Endothelial cell (in vitro differentiated cells): Measurements from ENCODE around the gene GPR137B. TPM values are rescaled to one million over a fixed set of nuclear protein-coding genes. Genes with fewer than 3 reads are reported as not detected.
"Not testable (repeated sequence)": the region's sequence is repeated elsewhere in the genome, so short reads cannot be mapped to it uniquely, and the experiment has no call there.

ENCODE experiments used
- DNase-seq: peaks from one replicate; pipeline ENCODE4 v3.0.0; 2021; ENCODE audit warnings: low spot score
- H3K27ac Mint-ChIP-seq: one replicate; pipeline ENCODE4 v1.8.0; 2021; ENCODE audit warnings: mixed read lengths, inconsistent platforms; ENCODE audit not compliant: unreplicated experiment
- H3K27me3 Mint-ChIP-seq: one replicate; pipeline ENCODE4 v1.8.0; 2021; ENCODE audit warnings: mild to moderate bottlenecking, moderate library complexity, mixed read lengths, inconsistent platforms; ENCODE audit not compliant: unreplicated experiment
- H3K36me3 Mint-ChIP-seq: one replicate; pipeline ENCODE4 v1.8.0; 2021; ENCODE audit warnings: mild to moderate bottlenecking, low read depth, mixed read lengths, inconsistent platforms; ENCODE audit not compliant: unreplicated experiment
- H3K4me1 Mint-ChIP-seq: one replicate; pipeline ENCODE4 v1.8.0; 2021; ENCODE audit warnings: mild to moderate bottlenecking, mixed read lengths, inconsistent platforms; ENCODE audit not compliant: unreplicated experiment
- H3K4me3 Mint-ChIP-seq: one replicate; pipeline ENCODE4 v1.8.0; 2021; ENCODE audit warnings: mild to moderate bottlenecking, mixed read lengths, inconsistent platforms; ENCODE audit not compliant: unreplicated experiment
- H3K9me3 Mint-ChIP-seq: one replicate; pipeline ENCODE4 v1.8.0; 2021; ENCODE audit warnings: mixed read lengths, inconsistent platforms; ENCODE audit not compliant: unreplicated experiment
- CTCF ChIP-seq: fragments of 200-600 bp; sonication (generic); IDR thresholded peaks from one replicate; pipeline ENCODE4 v1.5.0; 2021; ENCODE audit warnings: antibody characterized with exemption; ENCODE audit not compliant: unreplicated experiment
- long read RNA-seq: library from polyadenylated mRNA; unstranded; transcript quantifications from one replicate; pipeline ENCODE4 v2.0.0, GENCODE V29; 2020; ENCODE audit not compliant: unreplicated experiment
- total RNA-seq: library from RNA; stranded (reverse); fragmentation: NEBNext Ultra II Directional; extraction: Animal tissue kit (Norgen Biotek cat#: 25700); gene quantifications from one replicate; pipeline ENCODE4 v1.2.1, GENCODE V29; 2021; ENCODE audit not compliant: unreplicated experiment

GPR137B gene, protein sequence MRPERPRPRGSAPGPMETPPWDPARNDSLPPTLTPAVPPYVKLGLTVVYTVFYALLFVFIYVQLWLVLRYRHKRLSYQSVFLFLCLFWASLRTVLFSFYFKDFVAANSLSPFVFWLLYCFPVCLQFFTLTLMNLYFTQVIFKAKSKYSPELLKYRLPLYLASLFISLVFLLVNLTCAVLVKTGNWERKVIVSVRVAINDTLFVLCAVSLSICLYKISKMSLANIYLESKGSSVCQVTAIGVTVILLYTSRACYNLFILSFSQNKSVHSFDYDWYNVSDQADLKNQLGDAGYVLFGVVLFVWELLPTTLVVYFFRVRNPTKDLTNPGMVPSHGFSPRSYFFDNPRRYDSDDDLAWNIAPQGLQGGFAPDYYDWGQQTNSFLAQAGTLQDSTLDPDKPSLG
- total RNA-seq, result 18.2 TPM
- long read RNA-seq, transcript GPR137B-202 (7 exons, 2,042 nt), result major isoform, 13 of 19 reads
- long read RNA-seq, partial matches to known transcripts, result 3 of 19 reads
- long read RNA-seq, other reads (novel, unspliced or antisense), result 3 of 19 reads

GRCh38 chr1:236142253-236143103 lies at the start of gene GPR137B:
Gene GPR137B, plus strand, starts transcription at chr1:236142539. Its CDS starts 84 bp downstream, at chr1:236142623.
- H3K9me3 Mint-ChIP-seq, result no peaks in the 10 kb centered on the region
- TF ChIP-seq CTCF, result no peak
- peak; percentile 49 for DNase-seq
- H3K4me3 Mint-ChIP-seq, result peak within 1 kb of the TSS; percentile 99
- peaks cover 7% of the 10 kb centered on the region for H3K27me3 Mint-ChIP-seq
- peaks cover 25% of the 10 kb centered on the region for H3K4me1 Mint-ChIP-seq
- peaks cover 12% of the 10 kb centered on the region for H3K36me3 Mint-ChIP-seq
- peak within 1 kb of the TSS; percentile 84 for H3K27ac Mint-ChIP-seq

DNA sequence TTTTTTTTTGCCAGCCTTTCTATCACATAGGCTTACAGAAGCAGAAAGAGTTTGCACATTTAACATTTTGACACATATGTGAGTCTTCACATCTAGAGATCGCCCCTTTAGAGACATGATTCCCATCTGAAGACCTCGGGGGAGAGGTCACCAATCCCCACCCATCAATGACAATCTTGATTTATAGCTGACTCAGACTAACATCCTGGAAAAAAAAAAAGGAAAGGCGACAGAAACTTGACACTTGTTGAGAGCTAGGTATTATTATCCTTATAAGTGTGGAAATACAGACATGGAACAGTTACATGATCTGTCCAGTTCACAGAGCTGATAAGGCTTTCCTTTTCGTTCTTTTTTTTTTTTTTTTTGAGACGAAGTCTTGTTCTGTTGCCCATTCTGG lies 49.4 kb upstream of the GPR137B start:
- peaks cover 11% of the 10 kb centered on the region for H3K27me3 Mint-ChIP-seq
- no peak overlapping the region for H3K27ac Mint-ChIP-seq
- peaks cover 9% of the 10 kb centered on the region for H3K4me1 Mint-ChIP-seq
- peaks cover 16% of the 10 kb centered on the region for H3K36me3 Mint-ChIP-seq
- no peak for TF ChIP-seq CTCF
- no peak for DNase-seq
- no peak overlapping the region for H3K4me3 Mint-ChIP-seq
- H3K9me3 Mint-ChIP-seq, result peaks cover 6% of the 10 kb centered on the region

DNA sequence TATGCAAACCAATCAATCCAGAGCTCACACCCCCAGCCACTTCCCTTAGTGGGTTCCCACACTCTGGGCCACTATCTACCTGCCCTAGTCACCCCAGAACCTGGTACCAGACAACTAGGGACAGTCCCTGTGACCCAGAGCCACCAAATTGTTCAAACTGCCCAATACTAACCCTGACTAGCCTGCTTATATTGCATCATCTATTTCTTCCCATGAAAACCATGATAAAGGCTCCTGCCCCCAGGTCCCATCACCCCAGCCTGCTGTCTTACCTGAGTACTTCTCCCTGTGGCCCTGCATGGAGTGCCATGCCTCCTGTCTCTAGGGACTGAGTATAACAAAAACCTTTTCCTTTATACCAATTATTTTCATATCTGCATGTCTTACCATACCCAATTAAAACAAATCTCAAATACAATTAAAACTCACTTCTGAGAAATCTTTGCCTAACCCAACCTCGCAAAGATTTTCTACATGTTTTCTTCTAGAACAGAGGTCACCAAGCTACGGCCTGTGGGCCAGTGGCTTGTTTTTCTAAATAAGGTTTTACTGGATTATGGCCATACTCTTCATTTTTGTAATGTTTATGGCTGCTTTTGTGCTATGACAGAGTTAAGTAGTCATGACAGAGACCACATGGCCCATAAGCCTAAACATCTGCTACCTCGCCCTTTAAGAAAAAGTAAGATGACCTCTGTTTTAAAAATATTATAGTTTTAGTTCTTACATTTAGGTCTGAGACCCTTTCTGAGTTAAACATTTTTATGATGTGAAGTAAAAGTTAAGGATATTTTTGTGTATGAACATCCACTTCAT lies 46.4 kb upstream of the GPR137B start:
- peak overlapping the region; percentile 82 for H3K4me3 Mint-ChIP-seq
- H3K9me3 Mint-ChIP-seq, result peaks cover 6% of the 10 kb centered on the region
- H3K27ac Mint-ChIP-seq, result no peak overlapping the region
- no peak for DNase-seq
- TF ChIP-seq CTCF, result no peak
- peaks cover 16% of the 10 kb centered on the region for H3K36me3 Mint-ChIP-seq
- peaks cover 12% of the 10 kb centered on the region for H3K27me3 Mint-ChIP-seq
- peaks cover 9% of the 10 kb centered on the region for H3K4me1 Mint-ChIP-seq

- not testable (repeated sequence) for H3K9me3 Mint-ChIP-seq, H3K4me1 Mint-ChIP-seq
- Mint-ChIP-seq H3K27ac (peak overlapping the region; percentile 89), H3K36me3 (peaks cover 16% of the 10 kb centered on the region), H3K27me3 (peaks cover 12% of the 10 kb centered on the region), H3K4me3 (peak overlapping the region; percentile 86)
- DNase-seq, result peak; percentile 25
These were observed 45.5 kb upstream of the GPR137B start for GRCh38 chr1:236096660-236097482.
